Naive thymus-derived CD4-positive, alpha-beta T cell (primary cell): ENCODE data around the gene GLYAT. TPM values are rescaled to one million over a fixed set of nuclear protein-coding genes. Genes with fewer than 3 reads are reported as not detected.

Source experiments
- ATAC-seq: fragments of 150-1000 bp; cut with Tn5 transposase; 2 replicates; pipeline ENCODE4 v1.10.0; 2021; ENCODE audit warnings: mild to moderate bottlenecking, moderate library complexity
- CTCF ChIA-PET: fragments of 350-600 bp; sonication (Branson Sonifier 250); formaldehyde crosslinking; loops from one replicate; lab custom pipeline; 2021; ENCODE audit warnings: antibody characterized with exemption; lab: Charles Lee
- POLR2A ChIA-PET: fragments of 350-600 bp; sonication (Branson Sonifier 250); formaldehyde crosslinking; loops from one replicate; lab custom pipeline; 2021; ENCODE audit warnings: antibody characterized with exemption, inconsistent platforms; lab: Charles Lee
- DNase-seq, 9 donors: peaks; one replicate each; pipeline versions ENCODE4 v3.0.0 to v3.0.0-alpha.2; 2020 to 2022; ENCODE audit warnings: mixed read lengths in 1 of 9
- H3K27ac ChIP-seq: one replicate; pipeline ENCODE4 v1.7.0; 2013; ENCODE audit warnings: mild to moderate bottlenecking, low read depth, low read length, moderate library complexity
- H3K27me3 ChIP-seq, 2 donors: one replicate each; pipeline ENCODE4 v1.7.0; 2013; ENCODE audit warnings: low read length in 2 of 2, mild to moderate bottlenecking in 2 of 2, moderate library complexity in 2 of 2; ENCODE audit not compliant: control insufficient read depth in 2 of 2, insufficient read depth in 2 of 2
- H3K36me3 ChIP-seq, 3 experiments: 1 replicate in 2 of 3; 2 replicates in 1 of 3; pipeline ENCODE4 v1.7.0; 2013; ENCODE audit warnings: low read length in 3 of 3, mild to moderate bottlenecking in 3 of 3, moderate library complexity in 1 of 3; ENCODE audit not compliant: insufficient read depth in 3 of 3, control insufficient read depth in 2 of 3
- H3K4me1 ChIP-seq, 2 donors: one replicate each; pipeline ENCODE4 v1.7.0; 2013; ENCODE audit warnings: low read length in 2 of 2, mild to moderate bottlenecking in 2 of 2, moderate library complexity in 1 of 2; ENCODE audit not compliant: control insufficient read depth in 2 of 2, insufficient read depth in 2 of 2
- H3K4me3 ChIP-seq: 2 replicates; pipeline ENCODE4 v1.7.0; 2013; ENCODE audit warnings: mild to moderate bottlenecking, low read length
- H3K9me3 ChIP-seq, 3 experiments: 1 replicate in 2 of 3; 2 replicates in 1 of 3; pipeline ENCODE4 v1.7.0; 2013; ENCODE audit warnings: low read length in 3 of 3; ENCODE audit not compliant: control insufficient read depth in 2 of 3
- H3K27ac Mint-ChIP-seq, 9 donors: one replicate each; pipeline ENCODE4 v1.8.0; 2020 to 2022; ENCODE audit warnings: mixed read lengths in 9 of 9, mild to moderate bottlenecking in 8 of 9, moderate library complexity in 5 of 9, inconsistent platforms in 2 of 9
- H3K27me3 Mint-ChIP-seq, 5 donors: one replicate each; pipeline ENCODE4 v1.8.0; 2021 to 2022; ENCODE audit warnings: mixed read lengths in 5 of 5, mild to moderate bottlenecking in 1 of 5
- H3K36me3 Mint-ChIP-seq, 5 donors: one replicate each; pipeline ENCODE4 v1.8.0; 2020 to 2022; ENCODE audit warnings: mixed read lengths in 5 of 5, mild to moderate bottlenecking in 3 of 5, inconsistent platforms in 1 of 5
- H3K4me1 Mint-ChIP-seq, 7 donors: one replicate each; pipeline ENCODE4 v1.8.0; 2020 to 2022; ENCODE audit warnings: mixed read lengths in 7 of 7, mild to moderate bottlenecking in 3 of 7, inconsistent platforms in 1 of 7
- H3K4me3 Mint-ChIP-seq, 10 donors: one replicate each; pipeline ENCODE4 v1.8.0; 2020 to 2022; ENCODE audit warnings: mild to moderate bottlenecking in 10 of 10, mixed read lengths in 10 of 10, moderate library complexity in 6 of 10, inconsistent platforms in 2 of 10
- H3K9me3 Mint-ChIP-seq, 11 donors: one replicate each; pipeline ENCODE4 v1.8.0; 2020 to 2022; ENCODE audit warnings: mixed read lengths in 11 of 11, mild to moderate bottlenecking in 4 of 11, inconsistent platforms in 1 of 11, moderate library complexity in 1 of 11
- intact Hi-C, 2 donors: fragments of 100-400 bp; cut with micrococcal nuclease; formaldehyde crosslinking; loops; one replicate each; pipeline ENCODE4 v1.15.1; 2023
- polyA plus RNA-seq, 2 donors: library from polyadenylated mRNA; unstranded; fragments of 300-500 nt; fragmentation: Illumina TruSeq; gene quantifications; one replicate each; pipeline ENCODE4 v1.2.3, GENCODE V29; 2021
- total RNA-seq, 6 experiments: library from RNA in 5 of 6; stranded (reverse) in 5 of 6; gene quantifications; 1 replicate in 5 of 6; 2 replicates in 1 of 6; pipeline ENCODE4 v1.2.3 and lab custom pipeline; 2021 to 2026

GLYAT gene
- total and polyA plus RNA-seq, 7 experiments from 2014 or later, result not detected

- no peaks in the 10 kb centered on the region for H3K4me1 ChIP-seq
- Mint-ChIP-seq H3K27ac (no peak overlapping the region), H3K4me1 (no peaks in the 10 kb centered on the region), H3K27me3 (peaks cover 0 to 5% (median 0%) of the 10 kb centered on the region in 5 donors), H3K36me3 (no peaks in the 10 kb centered on the region), H3K9me3 (no peaks in the 10 kb centered on the region), H3K4me3 (no peak overlapping the region)
- ChIA-PET POLR2A (interaction anchor here (0.9 kb wide), 1 partner anchor 53 kb away, joined by 5 read pairs; no protein-coding TSS in a partner anchor), CTCF (interaction anchor here (1.0 to 1.6 kb wide), 3 partner anchors 11 to 111 kb away, joined by 3 to 5 read pairs (median 3); no protein-coding TSS in a partner anchor)
- H3K27ac ChIP-seq, result no peak overlapping the region
- ATAC-seq, result peak; percentile 83
- no peak overlapping the region for H3K4me3 ChIP-seq
- no peaks in the 10 kb centered on the region for H3K9me3 ChIP-seq
- peaks cover 0 to 4% of the 10 kb centered on the region in 2 donors for H3K27me3 ChIP-seq
- no peaks in the 10 kb centered on the region for H3K36me3 ChIP-seq
- peak; percentile 37 to 75 (median 65) for DNase-seq
- intact Hi-C loops, result loop anchor here (1.0 to 2.0 kb wide), 7 partner anchors 21 to 113 kb away; partner anchors contain the start of gene ZFP91 (in 1 of the 2)
Measured at GRCh38 chr11:58675334-58676155, 56.2 kb downstream of the GLYAT start.

- no peaks in the 10 kb centered on the region for H3K36me3 Mint-ChIP-seq
- no peak overlapping the region for H3K27ac ChIP-seq
- no peak overlapping the region for H3K27ac Mint-ChIP-seq
- POLR2A ChIA-PET, result interaction anchor here (1.0 kb wide), 1 partner anchor 114 kb away, joined by 3 read pairs; no protein-coding TSS in a partner anchor
- H3K9me3 Mint-ChIP-seq, result no peaks in the 10 kb centered on the region
- no peaks in the 10 kb centered on the region for H3K27me3 ChIP-seq
- CTCF ChIA-PET, result interaction anchor here (0.8 to 1.8 kb wide), 4 partner anchors 12 to 114 kb away, joined by 3 to 7 read pairs (median 4); no protein-coding TSS in a partner anchor
- no peaks in the 10 kb centered on the region for H3K4me1 Mint-ChIP-seq
- no peaks in the 10 kb centered on the region for H3K36me3 ChIP-seq
- DNase-seq (no peak), ATAC-seq (no peak)
- no peaks in the 10 kb centered on the region for H3K9me3 ChIP-seq
- no peak overlapping the region for H3K4me3 ChIP-seq
- intact Hi-C loops, result loop anchor here (1.0 to 2.0 kb wide), 7 partner anchors 20 to 114 kb away; partner anchors contain the start of gene ZFP91 (in 1 of the 2)
- no peaks in the 10 kb centered on the region for H3K4me1 ChIP-seq
- peaks cover 0 to 5% (median 0%) of the 10 kb centered on the region in 5 donors for H3K27me3 Mint-ChIP-seq
- H3K4me3 Mint-ChIP-seq, result no peak overlapping the region
Measured at GRCh38 chr11:58674609-58675008, 57.1 kb downstream of the GLYAT start.

GRCh38 chr11:58671983-58672633 is 59.6 kb downstream of the GLYAT start:
- H3K9me3 ChIP-seq, result no peaks in the 10 kb centered on the region
- intact Hi-C loops, result no loop called here
- H3K27ac ChIP-seq, result no peak overlapping the region
- no peak overlapping the region for H3K4me3 Mint-ChIP-seq
- no peak overlapping the region for H3K4me3 ChIP-seq
- DNase-seq (no peak), ATAC-seq (no peak)
- ChIA-PET POLR2A (interaction anchor here (1.1 to 1.6 kb wide), 2 partner anchors 20 to 56 kb away, joined by 3 to 4 read pairs; no protein-coding TSS in a partner anchor), CTCF (interaction anchor here (1.2 to 1.6 kb wide), 2 partner anchors 17 to 116 kb away, joined by 6 to 9 read pairs; no protein-coding TSS in a partner anchor)
- H3K36me3 ChIP-seq, result no peaks in the 10 kb centered on the region
- no peaks in the 10 kb centered on the region for H3K27me3 ChIP-seq
- H3K9me3 Mint-ChIP-seq, result no peaks in the 10 kb centered on the region
- no peaks in the 10 kb centered on the region for H3K4me1 Mint-ChIP-seq
- H3K27me3 Mint-ChIP-seq, result no peaks in the 10 kb centered on the region
- no peaks in the 10 kb centered on the region for H3K4me1 ChIP-seq
- no peak overlapping the region for H3K27ac Mint-ChIP-seq
- H3K36me3 Mint-ChIP-seq, result no peaks in the 10 kb centered on the region

- no peak overlapping the region for H3K4me3 ChIP-seq
- H3K9me3 ChIP-seq, result no peaks in the 10 kb centered on the region
- H3K27ac ChIP-seq, result no peak overlapping the region
- intact Hi-C loops, result loop anchor here in 1 of 2 donors (10.0 kb wide), 1 partner anchor 395 kb away; no protein-coding TSS in a partner anchor
- no peaks in the 10 kb centered on the region for H3K9me3 Mint-ChIP-seq
- no peak overlapping the region for H3K4me3 Mint-ChIP-seq
- ATAC-seq (no peak), DNase-seq (no peak)
- no peaks in the 10 kb centered on the region for H3K36me3 ChIP-seq
- no peaks in the 10 kb centered on the region for H3K4me1 ChIP-seq
- no peaks in the 10 kb centered on the region for H3K27me3 ChIP-seq
- H3K4me1 Mint-ChIP-seq, result no peaks in the 10 kb centered on the region
- no peak overlapping the region for H3K27ac Mint-ChIP-seq
- ChIA-PET CTCF (no interaction called here), POLR2A (no interaction called here)
- no peaks in the 10 kb centered on the region for H3K36me3 Mint-ChIP-seq
- peaks cover 0 to 24% (median 10%) of the 10 kb centered on the region in 5 donors for H3K27me3 Mint-ChIP-seq
Measured at GRCh38 chr11:58659910-58660570, 71.7 kb downstream of the GLYAT start.

- Mint-ChIP-seq H3K27ac (no peak overlapping the region), H3K9me3 (no peaks in the 10 kb centered on the region), H3K4me1 (peaks cover 0 to 2% (median under 1%) of the 10 kb centered on the region in 7 donors), H3K36me3 (no peaks in the 10 kb centered on the region), H3K27me3 (peaks cover 0 to 21% (median 10%) of the 10 kb centered on the region in 5 donors), H3K4me3 (no peak overlapping the region)
- no peak overlapping the region for H3K27ac ChIP-seq
- ATAC-seq (no peak), DNase-seq (no peak)
- CTCF ChIA-PET, result interaction anchor here (0.5 kb wide), 1 partner anchor 84 kb away, joined by 3 read pairs; the partner anchor contains the start of gene LPXN
- no peak overlapping the region for H3K4me3 ChIP-seq
- H3K36me3 ChIP-seq, result no peaks in the 10 kb centered on the region
- POLR2A ChIA-PET, result no interaction called here
- no peaks in the 10 kb centered on the region for H3K4me1 ChIP-seq
- no peaks in the 10 kb centered on the region for H3K27me3 ChIP-seq
- no peaks in the 10 kb centered on the region for H3K9me3 ChIP-seq
- intact Hi-C loops, result loop anchor here in 1 of 2 donors (10.0 kb wide), 1 partner anchor 395 kb away; no protein-coding TSS in a partner anchor
Measured at GRCh38 chr11:58659404-58659803, 72.3 kb downstream of the GLYAT start.
